OCI-LY3 (cell line): ENCODE results near the gene AP4S1.

Experiments
- CTCF ChIP-seq: fragments of 200-600, 300-600 bp; sonication (generic); IDR thresholded peaks from 2 replicates; pipeline ENCODE4 v1.5.1; 2014; ENCODE audit warnings: antibody characterized with exemption, low read length, low read depth
- EZH2phosphoT487 ChIP-seq: fragments of 200-600 bp; shearing (Covaris generic); IDR thresholded peaks from 2 replicates; pipeline ENCODE4 v1.6.1; 2018; ENCODE audit warnings: antibody characterized with exemption, mixed run types, low read depth

GRCh38 chr14:31020834-31021575 lies 4.4 kb upstream of the AP4S1 start:
- TF ChIP-seq CTCF (no peak), EZH2phosphoT487 (no peak)
